Measurements from ENCODE around the gene ZFP69. TPM values are rescaled to one million over a fixed set of nuclear protein-coding genes. Genes with fewer than 3 reads are reported as not detected.

ZFP69 gene
- total RNA-seq, 4 donors from 2014 or later, result 0.13 to 0.41 (median 0.29) TPM; not detected in 1

DNA sequence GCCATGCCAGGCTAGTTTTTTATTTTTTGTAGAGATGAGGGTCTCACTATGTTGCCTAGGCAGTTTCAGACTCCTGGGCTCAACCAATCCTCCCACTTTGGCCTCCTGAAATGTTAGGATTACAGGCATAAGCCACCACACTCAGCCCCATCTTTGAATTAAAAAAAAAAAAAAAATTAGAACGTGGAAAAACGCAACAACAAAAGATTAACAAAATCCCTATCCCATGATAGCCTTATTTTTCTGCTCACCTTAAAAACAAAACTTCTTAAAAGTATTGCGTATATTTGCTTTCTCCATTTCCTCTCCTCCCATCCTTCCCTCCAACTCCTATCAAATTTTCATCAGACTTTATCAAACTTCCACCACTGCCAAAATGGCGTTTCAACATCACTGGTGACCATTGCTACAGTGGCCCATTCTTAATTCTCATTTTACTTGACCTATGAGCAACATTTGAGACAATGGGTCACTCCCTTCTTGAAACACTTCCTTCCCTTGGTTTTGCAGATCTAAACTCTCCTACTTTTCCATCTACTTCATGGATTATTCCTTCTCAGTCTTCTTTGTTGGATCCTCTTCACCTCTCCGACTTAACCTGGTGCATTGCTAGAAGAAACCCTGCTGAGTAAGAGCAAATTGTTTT lies 53.8 kb downstream of the ZFP69 start:
- no peaks in the 10 kb centered on the region for H3K36me3 ChIP-seq
- peaks cover 0 to 5% (median 0%) of the 10 kb centered on the region in 3 donors for H3K27me3 ChIP-seq
- no peak for TF ChIP-seq POLR2A (IDR thresholded peaks at IDR 0.05)
- TF ChIP-seq CTCF (IDR thresholded peaks at IDR 0.05 in 4 of 5, conservative IDR thresholded peaks at IDR 0.05 in 1 of 5), result no peak
- in situ Hi-C loops (cut with MboI; ENCODE audit: low sequenced_read_pairs in 4 of 4) (no loop called here), intact Hi-C loops (cut with DNase I; ENCODE audit: low total_unique reads) (no loop called here)
- H3K4me1 ChIP-seq, result peaks cover 11 to 19% of the 10 kb centered on the region in 2 donors
- peak overlapping the region; percentile 77 to 89 (median 86) for H3K27ac ChIP-seq
- ATAC-seq, result peak in 1 of 2 donors; percentile 31
- no peak for DNase-seq
- H3K4me3 ChIP-seq, result peak overlapping the region; percentile 59 to 80 (median 74)
- no peaks in the 10 kb centered on the region for H3K9me3 ChIP-seq

- ATAC-seq, result peak; percentile 100
- DNase-seq, result peak; percentile 85 to 86
- Histone ChIP-seq H3K9me3 (no peaks in the 10 kb centered on the region), H3K27ac (peak within 1 kb of the TSS; percentile 77 to 89 (median 86)), H3K4me3 (peak within 1 kb of the TSS; percentile 59 to 80 (median 74)), H3K36me3 (no peaks in the 10 kb centered on the region), H3K4me1 (peaks cover 11 to 19% of the 10 kb centered on the region in 2 donors), H3K27me3 (peaks cover 0 to 5% (median 0%) of the 10 kb centered on the region in 3 donors)
- in situ Hi-C loops (cut with MboI; ENCODE audit: low sequenced_read_pairs in 4 of 4), result no loop called here
- TF ChIP-seq POLR2A (IDR thresholded peaks at IDR 0.05) (peak in 1 of 2 donors; percentile 21), CTCF (IDR thresholded peaks at IDR 0.05 in 4 of 5, conservative IDR thresholded peaks at IDR 0.05 in 1 of 5) (no peak)
- intact Hi-C loops (cut with DNase I; ENCODE audit: low total_unique reads), result no loop called here
These were observed 54.4 kb downstream of the ZFP69 start, which contains the start of gene ZNF684 for GRCh38 chr1:40531381-40532061. Gene ZNF684, plus strand, starts transcription at chr1:40531637. Its CDS starts 1,530 bp downstream, at chr1:40533167.

DNA sequence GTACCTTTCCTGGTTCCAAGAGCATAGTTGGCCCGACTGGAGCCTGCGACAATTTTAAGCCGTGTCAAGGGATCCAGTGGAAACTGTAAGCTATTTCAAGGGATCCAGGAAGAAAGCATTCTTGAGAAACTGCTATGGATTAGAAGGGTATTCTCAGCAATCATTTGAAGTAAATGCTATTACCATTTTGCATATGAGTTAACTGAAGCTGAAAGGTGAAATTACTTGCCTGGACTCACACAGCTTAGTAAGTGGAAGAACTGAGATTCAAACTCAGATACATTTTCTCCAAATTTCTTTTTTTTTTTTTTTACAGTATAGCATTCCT lies 54.9 kb downstream of the ZFP69 start:
- H3K27me3 ChIP-seq, result peaks cover 0 to 5% (median 0%) of the 10 kb centered on the region in 3 donors
- no peaks in the 10 kb centered on the region for H3K9me3 ChIP-seq
- intact Hi-C loops (cut with DNase I; ENCODE audit: low total_unique reads), result no loop called here
- DNase-seq (no peak), ATAC-seq (no peak)
- peak overlapping the region; percentile 77 to 89 (median 86) for H3K27ac ChIP-seq
- peak overlapping the region; percentile 59 to 80 (median 74) for H3K4me3 ChIP-seq
- peaks cover 11 to 19% of the 10 kb centered on the region in 2 donors for H3K4me1 ChIP-seq
- TF ChIP-seq POLR2A (IDR thresholded peaks at IDR 0.05) (no peak), CTCF (IDR thresholded peaks at IDR 0.05 in 4 of 5, conservative IDR thresholded peaks at IDR 0.05 in 1 of 5) (no peak)
- in situ Hi-C loops (cut with MboI; ENCODE audit: low sequenced_read_pairs in 4 of 4), result no loop called here
- no peaks in the 10 kb centered on the region for H3K36me3 ChIP-seq

DNA sequence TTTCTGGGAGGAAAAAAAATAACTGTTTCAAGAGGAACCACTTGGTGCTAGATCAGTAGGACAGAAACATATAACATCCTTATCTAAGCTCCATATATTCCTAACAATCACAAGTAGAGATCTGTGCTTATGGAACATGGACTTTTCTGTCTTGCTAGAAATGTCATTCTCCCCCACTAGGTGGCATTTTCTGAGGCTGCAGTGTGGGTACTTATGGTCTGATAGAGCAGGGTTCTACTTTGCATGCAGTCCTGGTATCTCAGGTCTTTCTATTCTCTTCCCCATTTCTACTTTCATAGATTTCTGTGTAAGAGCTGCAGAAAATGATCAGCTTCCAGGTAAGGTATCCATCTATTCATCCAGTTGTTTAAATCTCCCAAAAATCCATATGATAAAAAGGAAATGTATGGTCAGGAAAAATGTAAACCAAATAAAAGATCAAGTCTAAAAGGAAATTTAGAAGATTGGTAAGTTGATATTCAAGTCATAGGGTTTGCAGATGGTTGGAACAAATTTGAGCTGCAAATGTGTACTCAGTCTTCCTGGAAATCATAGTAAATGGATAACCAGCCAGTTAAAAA lies 55.8 kb downstream of the ZFP69 start:
- Histone ChIP-seq H3K27ac (no peak overlapping the region), H3K36me3 (no peaks in the 10 kb centered on the region), H3K4me3 (no peak overlapping the region), H3K9me3 (no peaks in the 10 kb centered on the region), H3K27me3 (peaks cover 0 to under 1% (median 0%) of the 10 kb centered on the region in 3 donors), H3K4me1 (peaks cover 11 to 19% of the 10 kb centered on the region in 2 donors)
- ATAC-seq (no peak), DNase-seq (no peak)
- in situ Hi-C loops (cut with MboI; ENCODE audit: low sequenced_read_pairs in 4 of 4) (no loop called here), intact Hi-C loops (cut with DNase I; ENCODE audit: low total_unique reads) (no loop called here)
- peak in 3 of 5 experiments; percentile 22 to 52 (median 23) for TF ChIP-seq CTCF (IDR thresholded peaks at IDR 0.05 in 4 of 5, conservative IDR thresholded peaks at IDR 0.05 in 1 of 5)
- no peak for TF ChIP-seq POLR2A (IDR thresholded peaks at IDR 0.05)

Measured in gastrocnemius medialis (tissue), 4 donors.